GM15510 (cell line): Measurements from ENCODE around the gene PRKAG2.

Experiments used
- POLR2A ChIP-seq: IDR thresholded peaks from 3 replicates; pipeline ENCODE4 v1.6.1; 2011; ENCODE audit warnings: borderline replicate concordance; ENCODE audit not compliant: insufficient read length; ENCODE audit errors: extremely low read depth

Gene PRKAG2

DNA sequence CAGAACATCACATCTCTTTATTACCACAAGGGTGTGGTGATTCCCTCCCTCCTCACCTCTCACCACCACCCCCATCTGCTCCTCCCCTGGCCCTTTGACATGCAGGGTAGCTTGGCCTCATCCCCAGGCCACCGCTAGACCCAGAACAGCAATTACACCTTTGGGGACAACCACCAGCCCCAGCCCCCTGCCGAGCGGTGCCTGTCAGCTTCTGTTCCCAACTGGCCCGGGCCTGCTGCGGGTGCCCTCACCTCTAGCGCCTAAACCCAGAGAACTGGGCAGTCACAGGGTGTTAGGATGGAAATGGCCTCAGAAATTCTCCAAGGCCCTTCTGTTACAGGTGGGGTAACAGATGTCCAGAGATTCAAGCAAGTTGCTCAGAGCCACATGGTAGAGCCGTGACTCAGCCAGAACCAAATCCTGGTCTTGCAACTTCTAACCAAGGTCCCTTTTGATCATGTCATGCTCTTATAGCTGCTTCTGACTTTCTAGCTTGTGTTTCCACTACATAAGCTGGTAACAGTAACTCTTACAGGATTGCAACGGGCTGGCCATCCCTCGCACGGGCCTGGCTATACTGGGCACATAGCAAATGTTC lies 78.0 kb downstream of the PRKAG2 start:
- no peak for TF ChIP-seq POLR2A

GRCh38 chr7:151796871-151797537 lies 79.9 kb downstream of the PRKAG2 start:
- TF ChIP-seq POLR2A: no peak

- TF ChIP-seq POLR2A: no peak
These were observed 80.6 kb downstream of the PRKAG2 start for GRCh38 chr7:151796091-151796870.

DNA sequence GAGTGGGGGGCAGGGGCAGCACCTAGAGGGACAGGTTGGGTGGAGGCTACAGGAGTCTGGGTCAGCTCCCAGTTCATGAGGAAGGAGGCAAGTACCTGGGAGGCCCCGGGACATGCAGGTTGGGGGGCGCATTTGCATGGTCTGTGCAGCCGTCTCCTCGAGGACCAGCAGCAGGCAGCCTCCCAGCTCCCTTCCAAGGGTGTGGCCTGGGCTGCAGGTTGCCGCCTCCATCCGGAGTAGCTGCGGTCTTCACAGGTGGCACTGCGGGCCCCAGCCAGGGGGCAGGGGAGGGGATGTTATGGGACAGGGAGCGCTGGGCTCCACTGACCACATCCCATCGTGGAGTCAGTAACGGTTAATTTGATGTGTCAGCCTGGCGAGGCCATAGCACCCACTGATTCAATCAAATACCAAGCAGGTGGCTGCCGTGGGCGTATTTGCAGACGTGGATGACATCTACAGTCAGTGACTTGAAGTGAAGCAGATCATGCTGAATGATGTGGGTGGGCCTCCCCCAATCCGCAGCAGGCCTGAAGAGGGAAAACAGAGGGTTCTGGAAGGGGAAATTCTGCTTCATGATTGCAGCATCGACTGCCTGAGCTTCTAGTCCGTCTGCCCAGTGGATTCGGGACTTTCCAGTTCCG lies 81.6 kb downstream of the PRKAG2 start:
- TF ChIP-seq POLR2A: no peak

GRCh38 chr7:151794508-151795167 lies 82.3 kb downstream of the PRKAG2 start:
- no peak for TF ChIP-seq POLR2A

DNA sequence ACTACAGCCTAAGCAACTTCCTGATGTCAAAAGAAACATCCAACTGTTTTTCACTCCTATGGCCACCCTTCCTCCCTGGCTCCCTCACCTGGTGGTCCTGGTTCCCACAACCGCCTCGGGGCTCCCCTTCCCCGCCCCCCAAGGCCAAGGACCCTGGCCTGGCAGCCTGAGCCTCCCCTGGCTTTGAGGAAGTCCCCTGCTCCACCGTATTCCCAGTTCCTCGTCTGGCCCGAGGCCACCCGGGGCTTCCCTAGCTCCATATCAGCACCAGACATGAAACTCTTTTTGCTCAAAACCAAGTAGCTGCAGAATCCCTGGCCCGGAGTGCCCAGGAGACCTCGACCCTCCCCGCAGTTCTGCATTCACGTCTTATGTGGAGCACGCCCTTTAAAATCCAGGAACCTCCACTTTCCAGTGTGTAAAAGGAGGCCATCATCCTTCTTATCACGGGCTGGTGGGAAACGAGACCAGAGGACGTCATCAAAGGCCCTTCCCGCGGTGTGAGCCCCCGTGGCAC lies 82.9 kb downstream of the PRKAG2 start:
- no peak for TF ChIP-seq POLR2A

- no peak for TF ChIP-seq POLR2A
These were observed 83.4 kb downstream of the PRKAG2 start for GRCh38 chr7:151793531-151793951.

- no peak for TF ChIP-seq POLR2A
These were observed 84.3 kb downstream of the PRKAG2 start for GRCh38 chr7:151792636-151793035.

DNA sequence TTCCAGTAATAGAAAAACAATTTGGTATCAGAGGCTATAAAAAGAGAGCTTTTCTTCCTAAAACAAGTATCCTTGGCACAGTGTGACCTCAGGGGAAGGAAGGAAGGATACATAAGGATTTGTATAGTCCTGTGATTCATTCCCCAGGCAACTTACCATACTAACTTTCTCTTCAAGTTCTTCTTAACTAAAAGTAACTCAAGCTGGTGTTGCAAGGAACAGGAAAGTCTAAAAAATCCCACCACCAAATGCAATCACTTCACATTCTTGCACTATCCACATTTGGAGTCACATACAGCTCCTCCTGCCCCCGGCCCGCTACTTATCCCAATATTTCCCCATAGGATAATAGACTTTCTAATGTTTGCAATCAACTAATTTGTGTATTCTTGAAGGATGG lies 84.8 kb downstream of the PRKAG2 start:
- no peak for TF ChIP-seq POLR2A

DNA sequence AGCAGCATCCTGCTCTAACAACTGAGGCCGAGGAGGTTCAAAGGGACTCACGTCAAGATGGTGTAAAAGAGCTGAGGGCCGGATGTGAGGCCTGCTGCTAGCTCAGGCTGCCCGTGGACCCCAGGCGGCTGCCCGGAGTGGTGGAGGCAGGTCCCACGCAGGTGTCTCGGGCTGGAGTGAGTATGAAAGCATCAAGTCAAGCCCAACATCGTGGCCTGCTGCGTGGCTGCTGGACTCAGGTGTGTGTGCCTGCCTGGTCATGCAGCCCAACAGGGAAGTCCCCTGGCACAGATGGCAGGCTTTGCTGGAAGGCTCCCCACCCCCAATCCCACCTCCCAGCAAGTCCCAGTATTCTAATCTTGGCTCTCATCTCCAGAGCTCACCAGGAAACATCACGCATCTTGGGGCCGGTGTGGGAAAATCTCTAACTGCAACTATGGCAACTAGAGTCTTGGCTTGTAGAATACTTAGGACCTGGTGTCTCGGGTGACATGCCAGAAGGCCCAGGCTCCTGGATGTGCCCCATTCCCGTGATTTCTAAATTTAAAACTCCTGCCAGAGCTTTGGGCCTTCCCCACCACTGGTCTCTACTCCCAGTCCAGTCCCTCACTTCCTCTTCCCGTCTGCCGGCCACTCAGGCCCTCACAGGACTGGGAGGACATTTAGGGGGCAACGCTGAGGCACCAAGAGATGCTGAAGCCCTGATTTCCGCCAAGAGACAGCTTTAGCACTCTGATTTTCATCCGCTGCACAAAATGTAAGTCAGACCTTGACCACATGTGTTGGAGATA lies 85.9 kb downstream of the PRKAG2 start:
- TF ChIP-seq POLR2A: no peak

DNA sequence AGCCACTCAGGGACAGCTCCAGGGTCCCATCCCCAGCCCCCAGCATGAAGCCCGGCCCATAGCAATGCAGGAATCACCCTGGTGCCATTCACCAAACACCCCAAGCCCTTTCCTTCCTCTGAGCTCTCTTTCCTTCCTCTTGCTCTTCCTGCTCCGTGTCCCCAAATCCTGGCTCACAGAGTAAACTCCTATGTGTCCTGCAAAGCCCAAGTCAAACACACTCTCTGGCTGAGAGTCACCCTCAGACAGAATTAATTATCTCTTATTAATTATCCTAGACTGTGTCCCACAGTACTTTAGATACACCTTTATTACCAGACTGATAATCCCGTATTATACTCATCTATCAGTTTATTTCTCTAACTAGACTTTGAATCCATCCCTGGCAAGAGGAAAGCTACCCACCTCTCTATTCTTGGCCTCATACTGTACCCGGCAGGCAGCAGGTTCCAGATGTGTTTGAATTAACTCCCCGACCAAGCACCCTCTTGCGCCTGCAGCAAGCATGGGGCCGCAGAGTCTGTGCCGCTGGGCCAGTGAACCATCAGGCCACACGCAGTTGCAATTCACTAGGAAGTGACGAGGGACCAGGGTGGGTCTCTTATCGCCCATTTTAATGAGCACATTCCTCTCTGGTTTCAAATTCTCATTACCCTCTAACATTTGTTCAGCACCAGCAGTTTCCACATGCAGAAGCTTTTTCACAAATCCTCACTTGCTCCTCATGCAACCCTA lies 86.7 kb downstream of the PRKAG2 start:
- TF ChIP-seq POLR2A: no peak

GRCh38 chr7:151789380-151789947 lies 87.5 kb downstream of the PRKAG2 start:
- TF ChIP-seq POLR2A: no peak

DNA sequence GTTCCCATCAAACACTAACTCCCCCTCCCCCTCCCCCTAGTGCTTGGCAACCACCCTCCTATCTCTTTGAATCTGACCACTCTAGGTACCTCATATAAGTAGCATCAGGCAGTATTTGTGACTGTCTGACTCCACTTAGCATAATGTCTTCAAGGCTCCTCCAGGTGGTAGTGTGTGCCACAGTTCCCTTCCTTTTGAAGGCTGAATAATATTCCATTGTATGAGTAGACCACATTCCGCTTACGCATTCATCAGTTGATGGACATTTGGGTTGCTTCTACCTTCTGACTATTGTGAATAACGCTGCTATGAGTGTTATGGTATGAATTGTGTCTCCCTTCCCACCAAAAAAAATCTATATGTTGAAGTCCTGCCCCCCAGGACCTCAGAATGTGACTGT lies 89.6 kb downstream of the PRKAG2 start:
- no peak for TF ChIP-seq POLR2A

DNA sequence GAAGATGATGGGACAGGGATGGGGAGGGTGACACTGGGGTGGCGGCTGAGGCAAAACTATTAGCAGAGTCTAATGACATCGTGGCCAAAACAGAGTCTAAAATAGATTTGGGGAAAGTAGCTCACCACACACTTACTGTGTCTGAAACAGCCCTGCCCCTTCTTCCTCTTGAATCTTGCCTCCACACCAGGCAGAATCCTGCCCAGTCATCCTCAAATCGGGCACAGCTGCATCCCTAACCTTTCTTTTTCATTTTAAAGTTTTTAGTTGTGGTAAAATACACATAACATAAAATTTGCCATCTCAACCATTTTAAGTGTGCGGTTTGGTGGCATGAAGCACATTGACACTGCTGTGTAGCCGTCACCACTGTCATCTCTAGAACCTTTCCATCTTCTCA lies 90.0 kb downstream of the PRKAG2 start:
- TF ChIP-seq POLR2A: no peak

- no peak for TF ChIP-seq POLR2A
These were observed 90.7 kb downstream of the PRKAG2 start for GRCh38 chr7:151786241-151786640.
